Cardiac muscle cell (in vitro differentiated cells and primary cell): ENCODE data around the gene DFFA. TPM values are rescaled to one million over a fixed set of nuclear protein-coding genes. Genes with fewer than 3 reads are reported as not detected.

Experiments used
- DNase-seq, 2 donors: peaks; one replicate each; pipeline versions ENCODE4 v3.0.0 to v3.0.0-alpha.2; 2010 to 2017; ENCODE audit warnings: low read depth in 1 of 2, low spot score in 1 of 2
- H3K27ac ChIP-seq: fragments of 200-600 bp; sonication (generic); 2 replicates; pipeline ENCODE4 v1.5.1; 2016
- H3K27me3 ChIP-seq: fragments of 200-600 bp; sonication (generic); 2 replicates; pipeline ENCODE4 v1.6.0; 2016; ENCODE audit warnings: control low read depth
- H3K36me3 ChIP-seq: fragments of 200-600 bp; sonication (generic); 2 replicates; pipeline ENCODE4 v1.5.1; 2016; ENCODE audit warnings: control low read depth
- H3K4me1 ChIP-seq: fragments of 200-600 bp; sonication (generic); 2 replicates; pipeline ENCODE4 v1.8.1; 2017; ENCODE audit warnings: low read depth, mild to moderate bottlenecking, mixed run types
- H3K4me3 ChIP-seq: fragments of 200-600 bp; sonication (generic); 2 replicates; pipeline ENCODE4 v1.5.1; 2016; ENCODE audit warnings: mild to moderate bottlenecking
- H3K9me3 ChIP-seq: fragments of 200-600 bp; sonication (generic); 2 replicates; pipeline ENCODE4 v1.5.1; 2017; ENCODE audit warnings: low read depth, mild to moderate bottlenecking, control low read depth
- CTCF ChIP-seq: IDR thresholded peaks from 2 replicates; pipeline ENCODE4 v1.5.1; 2012; ENCODE audit warnings: low read depth, mild to moderate bottlenecking, low read length
- polyA plus RNA-seq: library from polyadenylated mRNA; unstranded; fragments of >200 nt; fragmentation: Nextera tagmentation; extraction: Ambion mirVana; gene quantifications from 2 replicates; pipeline ENCODE4 v1.2.1, GENCODE V29; 2016
- total RNA-seq: library from RNA; depleted of rRNA; stranded (reverse); fragments of >200 nt; gene quantifications from 2 replicates; pipeline ENCODE4 v1.2.3, GENCODE V29; 2016

The DFFA gene
- total RNA-seq = 42.0 and 53.6 TPM in 2 replicates
- polyA plus RNA-seq = 47.5 and 69.4 TPM in 2 replicates

- peak; percentile 98 for DNase-seq
- H3K36me3 ChIP-seq = peaks cover 13% of the 10 kb centered on the region
- H3K4me1 ChIP-seq = peaks cover 7% of the 10 kb centered on the region
- H3K4me3 ChIP-seq = peak within 1 kb of the TSS; percentile 62
- H3K27ac ChIP-seq = peak within 1 kb of the TSS; percentile 52
- TF ChIP-seq CTCF = no peak
- H3K9me3 ChIP-seq = no peaks in the 10 kb centered on the region
- H3K27me3 ChIP-seq = no peaks in the 10 kb centered on the region
Measured at GRCh38 chr1:10472220-10473144, at the start of gene DFFA. Gene DFFA, minus strand, starts transcription at chr1:10472529. Its CDS starts 71 bp downstream, at chr1:10472458.

GRCh38 chr1:10521537-10522157 is 49.3 kb upstream of the DFFA start:
- no peaks in the 10 kb centered on the region for H3K27me3 ChIP-seq
- no peaks in the 10 kb centered on the region for H3K9me3 ChIP-seq
- peaks cover 20% of the 10 kb centered on the region for H3K4me1 ChIP-seq
- no peak overlapping the region for H3K4me3 ChIP-seq
- no peak overlapping the region for H3K27ac ChIP-seq
- TF ChIP-seq CTCF = no peak
- no peak for DNase-seq
- no peaks in the 10 kb centered on the region for H3K36me3 ChIP-seq

- H3K9me3 ChIP-seq = no peaks in the 10 kb centered on the region
- no peak overlapping the region for H3K27ac ChIP-seq
- DNase-seq = no peak
- H3K27me3 ChIP-seq = no peaks in the 10 kb centered on the region
- H3K4me3 ChIP-seq = no peak overlapping the region
- no peaks in the 10 kb centered on the region for H3K36me3 ChIP-seq
- TF ChIP-seq CTCF = no peak
- H3K4me1 ChIP-seq = peaks cover 20% of the 10 kb centered on the region
Measured at GRCh38 chr1:10520952-10521351, 48.6 kb upstream of the DFFA start.

- no peaks in the 10 kb centered on the region for H3K27me3 ChIP-seq
- H3K4me1 ChIP-seq = peaks cover 23% of the 10 kb centered on the region
- DNase-seq = no peak
- no peaks in the 10 kb centered on the region for H3K9me3 ChIP-seq
- no peak overlapping the region for H3K27ac ChIP-seq
- TF ChIP-seq CTCF = no peak
- H3K4me3 ChIP-seq = no peak overlapping the region
- H3K36me3 ChIP-seq = no peaks in the 10 kb centered on the region
Measured at GRCh38 chr1:10520497-10520896, 48.2 kb upstream of the DFFA start.

GRCh38 chr1:10519016-10519417 is 46.7 kb upstream of the DFFA start:
- Histone ChIP-seq H3K9me3 (no peaks in the 10 kb centered on the region), H3K27me3 (no peaks in the 10 kb centered on the region), H3K4me1 (peaks cover 30% of the 10 kb centered on the region), H3K4me3 (no peak overlapping the region), H3K27ac (peak overlapping the region; percentile 1), H3K36me3 (no peaks in the 10 kb centered on the region)
- peak in 1 of 2 donors; percentile 75 for DNase-seq
- TF ChIP-seq CTCF = no peak
